Heart right ventricle (tissue), 16 donors: Measurements from ENCODE around the gene C12orf76. TPM values are rescaled to one million over a fixed set of nuclear protein-coding genes. Genes with fewer than 3 reads are reported as not detected.

Source experiments
- ATAC-seq, 8 donors: fragments of 200-7000 bp; cut with Tn5 transposase; one replicate each; pipeline ENCODE4 v1.9.1; 2020; ENCODE audit warnings: mild to moderate bottlenecking in 8 of 8, moderate library complexity in 8 of 8, moderate number of reproducible peaks in 1 of 8
- DNase-seq, 2 donors: peaks; one replicate each; pipeline ENCODE4 v3.0.0-alpha.2; 2020
- H3K27ac ChIP-seq, 10 donors: fragments of 200-600 bp; sonication (generic) in 2 of 10; one replicate each; pipeline versions ENCODE4 v1.5.0 to v1.8.0; 2020 to 2022; ENCODE audit warnings: mild to moderate bottlenecking in 3 of 10
- H3K27me3 ChIP-seq, 7 donors: fragments of 200-600 bp; one replicate each; pipeline ENCODE4 v1.8.0; 2021 to 2022; ENCODE audit warnings: mild to moderate bottlenecking in 2 of 7
- H3K36me3 ChIP-seq, 9 donors: fragments of 200-600 bp; sonication (generic) in 1 of 9; one replicate each; pipeline versions ENCODE4 v1.5.0 to v1.8.0; 2020 to 2022; ENCODE audit warnings: mild to moderate bottlenecking in 2 of 9
- H3K4me1 ChIP-seq, 9 donors: fragments of 200-600 bp; sonication (generic) in 1 of 9; one replicate each; pipeline versions ENCODE4 v1.5.0 to v1.8.0; 2020 to 2022; ENCODE audit warnings: mild to moderate bottlenecking in 4 of 9
- H3K4me3 ChIP-seq, 10 donors: fragments of 200-600 bp; sonication (generic) in 2 of 10; one replicate each; pipeline versions ENCODE4 v1.5.0 to v1.8.0; 2020 to 2022; ENCODE audit warnings: mild to moderate bottlenecking in 7 of 10, moderate library complexity in 2 of 10
- H3K9me3 ChIP-seq, 11 donors: fragments of 200-600 bp in 10 of 11; sonication (generic) in 2 of 11; one replicate each; pipeline versions ENCODE4 v1.5.0 to v1.8.0; 2013 to 2022; ENCODE audit warnings: mild to moderate bottlenecking in 2 of 11, control low read depth in 1 of 11, moderate library complexity in 1 of 11
- WGBS, 2 donors: extraction: QIAGEN DNeasy Blood & Tissue Kit; methylation state at CpG; one replicate each; pipeline ENCODE4 v1.1.7; 2013; ENCODE audit warnings: inconsistent platforms in 1 of 2; 5-methylcytosine and 5-hydroxymethylcytosine counted together
- intact Hi-C, 10 donors: fragments of 100-400 bp; cut with DNase I; formaldehyde crosslinking; loops; one replicate each; pipeline versions ENCODE4 v1.11.1 to v1.14.2; 2022
- polyA plus RNA-seq, 2 donors: library from polyadenylated mRNA; stranded (reverse); fragments of 200-250 nt; gene quantifications; one replicate each; pipeline ENCODE4 v1.2.3, GENCODE V29; 2013
- total RNA-seq, 10 donors: library from RNA; stranded (reverse); fragmentation: NEBNext Ultra II Directional in 3 of 10; extraction: Animal tissue kit (Norgen Biotek cat#: 25700) in 3 of 10; gene quantifications; one replicate each; pipeline versions ENCODE4 v1.2.1 to v1.2.4, GENCODE V29; 2021 to 2023
- TF ChIP-seq, protein P1 (sequence below), 9 donors: fragments of 200-600 bp; sonication (generic) in 2 of 9; IDR thresholded peaks; one replicate each; pipeline versions ENCODE4 v1.5.0 to v1.8.0; 2021 to 2022; ENCODE audit warnings: antibody characterized with exemption in 9 of 9, mild to moderate bottlenecking in 5 of 9, moderate library complexity in 1 of 9
- donor health status: Arrhythmogenic right ventricular cardiomyopathy.
- donor health status: ischemic (EF 13 %, LVEDD 7.1; RV severe dilation, severe dysfunction).
- donor health status: healthy with polysubstance abuse.
- donor health status: DM: no; HTN: yes; CAD: no.
- donor health status: DM: no; HTN: no; CAD: no.
- donor health status: ischemic (EF 25% LVEDD 6.9; RV normal size, moderate dysfunction).
- donor health status: ischemic (EF 25% LVEDD 5.7; RV mildly dilated, moderate dysfunction).
- donor health status: healthy.
- donor health status: DM: yes; HTN: yes; CAD: no.
- donor health status: Ischemic cardiomyopathy.
- donor health status: ischemic (EF 35%, LVEDD 5.7; RV mildly dilated, moderate dysfunction).
- donor health status: nonischemic (EF 11% LVEDD 7.7; RV severe dilation, severe dysfunction).
- donor health status: DM: yes; HTN: yes; CAD: no.
- donor health status: PGD.
- donor health status: ischemic (EF 29% LVEDD 5.4; RV normal size, mild dysfunction).
- donor health status: nonischemic (EF 23%, LVEDD 6.1; RV moderate dilation, normal function).

The C12orf76 gene
- total and polyA plus RNA-seq, 12 donors: 3.7 to 8.3 (median 5.7) TPM

DNA sequence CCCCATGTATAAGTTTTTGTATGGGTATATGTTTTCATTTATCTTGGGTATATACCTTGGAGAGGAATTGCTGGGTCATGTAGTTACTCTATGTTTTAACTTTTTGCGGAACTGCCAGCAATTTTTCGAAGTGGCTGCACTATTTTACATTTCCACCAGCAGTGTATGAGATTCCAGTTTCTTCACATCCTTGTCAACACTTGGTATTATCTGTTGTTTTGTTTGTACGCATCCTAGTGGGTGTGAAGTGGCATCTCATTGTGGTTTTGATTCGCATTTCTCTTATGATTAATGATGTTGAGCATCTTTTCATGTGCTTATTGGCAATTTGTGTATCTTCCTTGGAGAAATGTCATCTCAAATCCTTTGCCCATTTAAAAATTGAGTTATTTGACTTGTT, 42.2 kb downstream of the C12orf76 start:
- H3K4me3 ChIP-seq: no peak overlapping the region
- 98% methylated on average over 4 of the region's 4 CpGs for WGBS, 2 donors
- no peak overlapping the region for H3K27ac ChIP-seq
- no peak for ATAC-seq
- H3K4me1 ChIP-seq: peaks cover 0 to 22% (median 12%) of the 10 kb centered on the region in 9 donors
- TF ChIP-seq, protein P1, sequence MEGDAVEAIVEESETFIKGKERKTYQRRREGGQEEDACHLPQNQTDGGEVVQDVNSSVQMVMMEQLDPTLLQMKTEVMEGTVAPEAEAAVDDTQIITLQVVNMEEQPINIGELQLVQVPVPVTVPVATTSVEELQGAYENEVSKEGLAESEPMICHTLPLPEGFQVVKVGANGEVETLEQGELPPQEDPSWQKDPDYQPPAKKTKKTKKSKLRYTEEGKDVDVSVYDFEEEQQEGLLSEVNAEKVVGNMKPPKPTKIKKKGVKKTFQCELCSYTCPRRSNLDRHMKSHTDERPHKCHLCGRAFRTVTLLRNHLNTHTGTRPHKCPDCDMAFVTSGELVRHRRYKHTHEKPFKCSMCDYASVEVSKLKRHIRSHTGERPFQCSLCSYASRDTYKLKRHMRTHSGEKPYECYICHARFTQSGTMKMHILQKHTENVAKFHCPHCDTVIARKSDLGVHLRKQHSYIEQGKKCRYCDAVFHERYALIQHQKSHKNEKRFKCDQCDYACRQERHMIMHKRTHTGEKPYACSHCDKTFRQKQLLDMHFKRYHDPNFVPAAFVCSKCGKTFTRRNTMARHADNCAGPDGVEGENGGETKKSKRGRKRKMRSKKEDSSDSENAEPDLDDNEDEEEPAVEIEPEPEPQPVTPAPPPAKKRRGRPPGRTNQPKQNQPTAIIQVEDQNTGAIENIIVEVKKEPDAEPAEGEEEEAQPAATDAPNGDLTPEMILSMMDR (IDR thresholded peaks at IDR 0.05): no peak
- no peak for DNase-seq
- H3K27me3 ChIP-seq: no peaks in the 10 kb centered on the region
- H3K9me3 ChIP-seq: peaks cover 0 to 18% (median 0%) of the 10 kb centered on the region in 11 donors
- intact Hi-C loops: no loop called here
- H3K36me3 ChIP-seq: peaks cover 0 to 15% (median 0%) of the 10 kb centered on the region in 9 donors

DNA sequence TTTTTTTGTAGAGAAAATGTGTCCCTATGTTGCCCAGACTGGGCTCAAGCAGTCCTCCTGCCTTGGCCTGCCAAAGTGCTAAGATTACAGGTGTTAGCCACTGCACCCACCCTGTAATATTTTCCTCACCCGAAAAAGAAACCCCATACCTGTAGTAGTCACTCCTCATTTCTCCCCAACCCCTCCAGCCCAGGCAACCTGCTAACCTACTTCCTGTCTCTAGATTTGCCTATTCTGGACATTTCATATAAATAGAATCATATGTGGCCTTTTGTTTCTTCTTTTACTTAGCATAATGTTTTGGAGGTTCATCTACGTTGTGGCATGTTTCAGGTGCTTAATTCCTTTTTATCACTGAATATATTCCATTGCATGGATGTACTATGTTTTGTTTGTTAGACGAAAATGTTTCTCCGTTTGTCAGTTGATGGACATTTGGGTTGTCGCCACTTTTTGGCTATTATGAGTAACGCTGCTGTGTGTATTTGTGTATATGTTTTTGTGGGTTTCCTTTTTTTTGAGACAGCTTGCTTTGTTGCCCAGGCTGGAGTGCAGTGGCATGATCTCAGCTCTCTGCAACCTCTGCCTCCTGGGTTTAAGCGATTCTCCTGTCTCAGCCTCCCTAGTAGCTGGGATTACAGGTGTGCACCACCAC, 42.9 kb downstream of the C12orf76 start:
- intact Hi-C loops: no loop called here
- 95 to 96% methylated on average over 7 of the region's 7 CpGs for WGBS, 2 donors
- no peak overlapping the region for H3K4me3 ChIP-seq
- H3K4me1 ChIP-seq: peaks cover 0 to 27% (median 19%) of the 10 kb centered on the region in 9 donors
- H3K36me3 ChIP-seq: peaks cover 0 to 15% (median 0%) of the 10 kb centered on the region in 9 donors
- peaks cover 0 to 18% (median 0%) of the 10 kb centered on the region in 11 donors for H3K9me3 ChIP-seq
- TF ChIP-seq, protein P1 (IDR thresholded peaks at IDR 0.05): no peak
- ATAC-seq (no peak), DNase-seq (no peak)
- H3K27ac ChIP-seq: no peak overlapping the region
- H3K27me3 ChIP-seq: no peaks in the 10 kb centered on the region

DNA sequence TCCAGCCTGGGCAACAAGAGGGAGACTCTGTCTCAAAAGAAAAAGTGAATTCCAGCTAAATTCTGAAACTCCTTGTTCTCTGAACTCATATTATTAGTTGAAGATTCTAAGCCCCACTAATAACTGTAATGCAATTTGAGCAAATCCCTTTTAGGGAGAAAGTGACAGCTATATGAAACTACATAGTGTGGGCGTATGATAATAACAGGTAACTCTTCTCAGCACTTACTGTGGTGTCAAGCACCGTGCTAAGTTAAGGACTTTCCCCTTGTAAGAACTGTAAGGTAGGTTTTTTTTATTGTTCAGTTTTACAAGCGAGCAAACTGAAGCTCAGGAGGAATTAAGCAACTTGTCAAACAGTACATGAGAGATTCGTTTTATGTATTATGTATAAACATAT, 43.7 kb downstream of the C12orf76 start:
- DNase-seq: no peak
- Histone ChIP-seq H3K27ac (no peak overlapping the region), H3K27me3 (no peaks in the 10 kb centered on the region), H3K4me1 (peaks cover 0 to 35% (median 25%) of the 10 kb centered on the region in 9 donors), H3K4me3 (no peak overlapping the region), H3K36me3 (peaks cover 0 to 15% (median 0%) of the 10 kb centered on the region in 9 donors), H3K9me3 (peaks cover 0 to 18% (median 0%) of the 10 kb centered on the region in 11 donors)
- no peak for ATAC-seq
- TF ChIP-seq, protein P1 (IDR thresholded peaks at IDR 0.05): no peak
- intact Hi-C loops: no loop called here
- 90 to 91% methylated on average over 4 of the region's 4 CpGs for WGBS, 2 donors

DNA sequence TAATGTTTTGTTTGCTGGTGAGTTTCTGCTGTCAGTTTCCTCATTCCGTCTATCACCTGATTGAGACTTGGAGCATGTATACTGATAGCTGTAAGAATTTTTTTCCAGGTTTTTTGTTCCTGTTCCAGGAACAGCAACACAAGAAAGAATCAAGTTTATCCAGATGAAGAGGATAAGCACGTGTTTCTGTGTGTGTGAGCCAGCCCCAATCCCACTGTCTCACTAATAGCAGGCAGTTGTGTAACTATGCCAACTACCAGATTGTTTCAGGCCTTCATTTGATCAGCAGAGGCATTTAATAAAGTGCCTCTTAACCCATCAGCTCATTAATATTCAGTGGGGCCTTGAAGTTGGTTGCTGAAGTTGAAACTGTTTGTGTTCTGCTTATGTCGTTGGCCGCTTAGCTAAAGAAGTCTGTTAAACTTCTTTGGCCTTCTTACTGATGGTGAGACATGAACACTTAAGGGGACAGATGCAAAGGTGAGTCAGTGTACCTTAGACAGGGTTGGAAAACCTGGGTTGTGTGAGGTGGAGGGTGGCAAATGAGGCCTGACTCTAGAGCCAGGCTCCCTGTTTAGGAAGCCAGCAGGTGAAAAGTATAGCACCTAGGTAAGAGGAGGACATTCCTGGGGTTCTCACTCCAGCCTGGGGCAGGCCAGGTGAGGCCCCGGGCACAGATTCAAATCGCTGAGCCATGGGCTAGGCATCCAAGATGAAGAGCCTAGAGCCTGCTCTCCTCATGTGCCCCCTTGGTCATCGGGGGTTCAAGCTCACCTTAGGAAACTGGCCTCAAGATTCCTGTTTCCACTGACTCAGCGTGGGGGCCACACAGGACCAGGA, 45.4 kb downstream of the C12orf76 start:
- peaks cover 0 to 43% (median 25%) of the 10 kb centered on the region in 9 donors for H3K4me1 ChIP-seq
- peak overlapping the region in 1 of 10 donors; percentile 8 for H3K27ac ChIP-seq
- WGBS, 2 donors: 86 to 88% methylated on average over 8 of the region's 8 CpGs
- H3K4me3 ChIP-seq: no peak overlapping the region
- H3K9me3 ChIP-seq: peaks cover 0 to 18% (median 0%) of the 10 kb centered on the region in 11 donors
- H3K36me3 ChIP-seq: peaks cover 0 to 15% (median 0%) of the 10 kb centered on the region in 9 donors
- ATAC-seq: no peak
- TF ChIP-seq, protein P1 (IDR thresholded peaks at IDR 0.05): no peak
- intact Hi-C loops: no loop called here
- H3K27me3 ChIP-seq: no peaks in the 10 kb centered on the region
- DNase-seq: no peak
